Activated naive CD8-positive, alpha-beta T cell treated with anti-CD3 and anti-CD28 coated beads, Interleukin-2, amount 10 ng/mL, durations not matched to agents 7 days and 5 days (primary cell): ENCODE results near the gene OR8G1. TPM values are rescaled to one million over a fixed set of nuclear protein-coding genes. Genes with fewer than 3 reads are reported as not detected.
A peak's percentile ranks its signal among the peaks of the same experiment; 100 is the strongest.

Source experiments
- ATAC-seq: fragments of 150-1000 bp; cut with Tn5 transposase; one replicate; pipeline ENCODE4 v1.10.0; 2021; ENCODE audit warnings: low read depth, moderate library complexity
- POLR2A ChIA-PET: fragments of 350-600 bp; sonication (Branson Sonifier 250); formaldehyde crosslinking; loops from one replicate; lab custom pipeline; 2021; ENCODE audit warnings: antibody characterized with exemption; lab: Charles Lee
- DNase-seq: peaks from one replicate; pipeline ENCODE4 v3.0.0; 2021
- H3K27ac Mint-ChIP-seq: one replicate; pipeline ENCODE4 v1.8.0; 2022; ENCODE audit warnings: mild to moderate bottlenecking, mixed read lengths
- H3K27me3 Mint-ChIP-seq: one replicate; pipeline ENCODE4 v1.8.0; 2022; ENCODE audit warnings: mild to moderate bottlenecking, moderate library complexity, mixed read lengths
- H3K36me3 Mint-ChIP-seq: one replicate; pipeline ENCODE4 v1.8.0; 2021; ENCODE audit warnings: mild to moderate bottlenecking, mixed read lengths
- H3K4me1 Mint-ChIP-seq: one replicate; pipeline ENCODE4 v1.8.0; 2021; ENCODE audit warnings: mixed read lengths
- H3K4me3 Mint-ChIP-seq: one replicate; pipeline ENCODE4 v1.8.0; 2022; ENCODE audit warnings: mild to moderate bottlenecking, moderate library complexity, mixed read lengths
- H3K9me3 Mint-ChIP-seq: one replicate; pipeline ENCODE4 v1.8.0; 2021; ENCODE audit warnings: mixed read lengths
- total RNA-seq, 2 experiments: library from RNA; stranded (reverse); gene quantifications; one replicate each; pipeline ENCODE4 v1.2.3, GENCODE V29; 2021

Gene OR8G1
- not detected for total RNA-seq

- ATAC-seq, result no peak
- H3K4me3 Mint-ChIP-seq, result no peak within 1 kb of the TSS
- H3K36me3 Mint-ChIP-seq, result no peaks in the 10 kb centered on the region
- POLR2A ChIA-PET, result no interaction called here
- H3K27ac Mint-ChIP-seq, result no peak within 1 kb of the TSS
- H3K4me1 Mint-ChIP-seq, result no peaks in the 10 kb centered on the region
- H3K9me3 Mint-ChIP-seq, result no peaks in the 10 kb centered on the region
- DNase-seq, result no peak
- H3K27me3 Mint-ChIP-seq, result no peaks in the 10 kb centered on the region
Observed at GRCh38 chr11:124240621-124241397, at the start of gene OR8G1. TSS of gene OR8G1 (plus strand) at chr11:124241095. CDS start at chr11:124249676, 8,581 bp downstream.

- Mint-ChIP-seq H3K4me1 (no peaks in the 10 kb centered on the region), H3K36me3 (no peaks in the 10 kb centered on the region), H3K4me3 (no peak overlapping the region), H3K9me3 (no peaks in the 10 kb centered on the region), H3K27ac (no peak overlapping the region), H3K27me3 (peaks cover 9% of the 10 kb centered on the region)
- ATAC-seq (no peak), DNase-seq (no peak)
- POLR2A ChIA-PET, result no interaction called here
Observed at GRCh38 chr11:124193221-124194010, 47.5 kb upstream of the OR8G1 start.

DNA sequence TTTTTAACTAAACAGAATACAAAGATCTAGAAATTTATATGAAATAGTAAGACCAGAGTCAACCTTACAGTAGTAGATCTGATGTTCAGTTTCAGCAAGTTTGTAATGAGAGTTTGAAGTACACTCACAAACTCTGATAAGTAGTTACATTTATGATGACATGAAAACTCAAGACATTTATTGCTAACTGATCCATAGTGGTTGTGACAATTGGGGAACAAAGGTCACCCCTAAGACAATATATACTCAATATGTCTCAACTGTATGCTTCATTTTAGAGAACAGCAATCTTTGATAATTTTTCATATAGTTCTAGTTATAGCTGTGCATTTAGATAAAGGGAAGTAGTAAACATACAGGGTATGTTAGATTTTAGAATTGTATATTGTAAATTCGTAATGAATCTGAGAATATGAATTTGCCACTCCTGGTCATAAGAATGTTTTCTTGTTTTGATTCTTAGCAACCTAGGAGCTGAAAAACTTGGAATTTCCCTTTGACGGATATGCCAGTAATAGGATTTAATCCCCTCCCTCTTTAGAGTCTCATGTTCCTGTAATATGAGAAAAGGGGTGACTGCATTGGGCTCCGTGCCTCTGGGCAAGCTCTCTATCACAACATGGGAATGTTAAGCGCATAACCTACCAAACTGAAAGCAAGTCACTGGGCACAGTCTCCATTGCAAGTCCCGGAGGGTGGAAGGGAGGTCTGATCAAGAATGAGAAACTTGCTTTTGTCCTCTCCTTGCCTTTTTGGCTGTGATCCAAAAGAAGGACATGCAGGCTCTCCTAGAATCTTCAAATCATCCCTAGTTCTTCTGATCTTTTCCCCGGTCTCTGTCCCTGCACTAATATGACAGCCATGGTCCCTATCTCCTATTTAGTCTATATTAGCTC is 46.4 kb upstream of the OR8G1 start:
- Mint-ChIP-seq H3K27me3 (peaks cover 9% of the 10 kb centered on the region), H3K36me3 (no peaks in the 10 kb centered on the region), H3K4me1 (no peaks in the 10 kb centered on the region), H3K4me3 (no peak overlapping the region), H3K27ac (no peak overlapping the region), H3K9me3 (no peaks in the 10 kb centered on the region)
- ATAC-seq, result no peak
- no peak for DNase-seq
- POLR2A ChIA-PET, result no interaction called here

DNA sequence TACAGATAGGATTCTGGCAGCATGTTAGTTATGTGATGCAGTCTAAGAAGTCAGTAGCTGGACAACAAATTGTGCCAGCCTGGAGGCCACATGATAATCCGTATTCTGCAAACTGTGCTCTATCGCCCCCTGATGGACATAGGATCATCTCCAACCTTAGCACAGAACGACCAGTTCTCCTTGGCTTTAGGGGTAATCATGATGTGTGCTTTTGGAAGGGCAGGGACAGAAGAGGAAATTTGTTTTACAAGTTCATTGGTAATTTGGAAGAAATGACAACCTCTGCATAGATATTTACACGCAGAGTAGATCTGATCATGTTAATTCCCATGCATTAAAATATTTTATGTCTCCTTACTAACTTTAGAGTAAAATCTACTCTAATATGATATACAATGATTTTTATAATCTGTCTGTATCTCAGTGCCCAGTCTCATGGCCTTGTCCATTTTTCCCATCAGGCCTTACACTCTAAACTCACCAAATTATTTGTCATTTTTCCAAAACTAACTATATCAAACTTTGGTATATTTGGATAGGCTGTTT is 45.6 kb upstream of the OR8G1 start:
- ATAC-seq (peak; percentile 82), DNase-seq (no peak)
- no peaks in the 10 kb centered on the region for H3K9me3 Mint-ChIP-seq
- no peaks in the 10 kb centered on the region for H3K4me1 Mint-ChIP-seq
- H3K27ac Mint-ChIP-seq, result no peak overlapping the region
- POLR2A ChIA-PET, result no interaction called here
- H3K36me3 Mint-ChIP-seq, result no peaks in the 10 kb centered on the region
- peaks cover 9% of the 10 kb centered on the region for H3K27me3 Mint-ChIP-seq
- no peak overlapping the region for H3K4me3 Mint-ChIP-seq

- Mint-ChIP-seq H3K9me3 (no peaks in the 10 kb centered on the region), H3K4me1 (no peaks in the 10 kb centered on the region), H3K4me3 (no peak overlapping the region), H3K36me3 (no peaks in the 10 kb centered on the region), H3K27me3 (peaks cover 9% of the 10 kb centered on the region), H3K27ac (no peak overlapping the region)
- DNase-seq, result no peak
- POLR2A ChIA-PET, result no interaction called here
- ATAC-seq, result no peak
Observed at GRCh38 chr11:124197999-124198398, 42.9 kb upstream of the OR8G1 start.

DNA sequence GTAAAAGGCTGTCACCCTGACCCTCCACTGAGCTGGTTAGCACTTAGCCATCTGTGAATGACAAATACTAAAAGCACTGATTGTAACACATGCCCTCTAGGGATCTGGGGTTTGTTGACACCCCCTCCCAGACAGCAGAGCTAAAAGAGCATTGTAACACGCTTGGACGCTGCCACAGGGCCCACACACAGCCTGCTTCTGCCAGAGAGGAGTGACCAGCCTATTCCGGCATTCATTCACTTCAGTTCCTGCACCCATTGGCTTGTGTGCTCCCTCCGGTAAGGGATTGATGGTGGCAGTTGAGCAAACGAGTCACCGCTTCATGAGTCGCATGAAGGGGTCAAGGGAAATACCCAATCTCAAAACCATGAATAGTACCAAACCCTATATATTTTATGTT is 42.0 kb upstream of the OR8G1 start:
- POLR2A ChIA-PET, result no interaction called here
- Mint-ChIP-seq H3K27me3 (peaks cover 5% of the 10 kb centered on the region), H3K4me1 (no peaks in the 10 kb centered on the region), H3K4me3 (no peak overlapping the region), H3K9me3 (no peaks in the 10 kb centered on the region), H3K36me3 (no peaks in the 10 kb centered on the region), H3K27ac (no peak overlapping the region)
- DNase-seq (no peak), ATAC-seq (no peak)

GRCh38 chr11:124199702-124200101 is 41.2 kb upstream of the OR8G1 start:
- Mint-ChIP-seq H3K27ac (no peak overlapping the region), H3K4me1 (no peaks in the 10 kb centered on the region), H3K36me3 (no peaks in the 10 kb centered on the region), H3K4me3 (no peak overlapping the region), H3K9me3 (no peaks in the 10 kb centered on the region), H3K27me3 (peaks cover 4% of the 10 kb centered on the region)
- DNase-seq (no peak), ATAC-seq (no peak)
- POLR2A ChIA-PET, result no interaction called here

DNA sequence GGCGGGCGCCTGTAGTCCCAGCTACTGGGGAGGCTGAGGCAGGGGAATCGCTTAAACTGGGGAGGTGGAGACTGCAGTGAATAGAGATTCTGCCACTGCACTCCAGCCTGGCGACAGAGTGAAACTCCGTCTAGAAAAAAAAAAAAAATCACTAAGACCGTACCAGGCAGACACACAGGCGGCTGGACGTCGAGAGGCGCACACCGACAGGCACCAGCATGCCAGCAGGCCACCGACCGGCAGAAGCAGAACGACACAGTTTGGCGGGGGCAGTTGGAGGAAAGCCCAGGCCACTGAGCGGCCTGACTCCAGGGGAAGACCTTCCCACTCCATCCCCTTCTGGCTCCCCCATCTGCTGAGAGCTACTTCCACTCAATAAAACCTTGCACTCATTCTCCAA is 40.2 kb upstream of the OR8G1 start:
- Mint-ChIP-seq H3K36me3 (no peaks in the 10 kb centered on the region), H3K27me3 (peaks cover 2% of the 10 kb centered on the region), H3K9me3 (no peaks in the 10 kb centered on the region), H3K27ac (no peak overlapping the region), H3K4me3 (no peak overlapping the region), H3K4me1 (no peaks in the 10 kb centered on the region)
- POLR2A ChIA-PET, result no interaction called here
- ATAC-seq (no peak), DNase-seq (no peak)

GRCh38 chr11:124202951-124203350 is 37.9 kb upstream of the OR8G1 start:
- POLR2A ChIA-PET, result no interaction called here
- H3K4me1 Mint-ChIP-seq, result no peaks in the 10 kb centered on the region
- H3K27ac Mint-ChIP-seq, result no peak overlapping the region
- no peak for DNase-seq
- no peaks in the 10 kb centered on the region for H3K36me3 Mint-ChIP-seq
- H3K27me3 Mint-ChIP-seq, result peaks cover under 1% of the 10 kb centered on the region
- no peaks in the 10 kb centered on the region for H3K9me3 Mint-ChIP-seq
- no peak overlapping the region for H3K4me3 Mint-ChIP-seq
- no peak for ATAC-seq

DNA sequence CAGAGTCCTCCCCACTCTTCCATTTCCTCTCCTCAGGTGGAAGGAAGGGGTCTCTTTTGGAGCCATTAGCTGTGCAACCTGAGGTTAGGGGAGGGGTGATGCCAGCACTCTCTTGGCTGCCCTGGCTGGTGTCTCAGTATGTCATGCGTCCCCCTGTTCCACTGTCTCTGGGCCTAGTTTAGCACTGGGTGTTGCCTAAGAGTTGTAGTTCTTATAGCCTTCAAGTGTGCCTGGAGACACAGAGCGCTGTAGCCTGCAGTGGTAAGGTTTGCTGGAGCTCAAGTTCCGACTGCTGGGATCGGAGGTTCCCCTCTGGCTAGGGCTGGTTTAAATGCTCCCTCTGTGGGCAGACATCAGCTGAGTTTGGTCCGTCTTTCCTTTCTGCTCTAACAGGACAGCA is 36.9 kb upstream of the OR8G1 start:
- no peaks in the 10 kb centered on the region for H3K4me1 Mint-ChIP-seq
- no peak overlapping the region for H3K27ac Mint-ChIP-seq
- POLR2A ChIA-PET, result no interaction called here
- no peaks in the 10 kb centered on the region for H3K9me3 Mint-ChIP-seq
- no peak for DNase-seq
- ATAC-seq, result no peak
- H3K27me3 Mint-ChIP-seq, result no peaks in the 10 kb centered on the region
- no peak overlapping the region for H3K4me3 Mint-ChIP-seq
- no peaks in the 10 kb centered on the region for H3K36me3 Mint-ChIP-seq

GRCh38 chr11:124207102-124207792 is 33.6 kb upstream of the OR8G1 start:
- Mint-ChIP-seq H3K4me3 (no peak overlapping the region), H3K27me3 (no peaks in the 10 kb centered on the region), H3K27ac (no peak overlapping the region), H3K4me1 (no peaks in the 10 kb centered on the region), H3K9me3 (no peaks in the 10 kb centered on the region), H3K36me3 (no peaks in the 10 kb centered on the region)
- ATAC-seq (no peak), DNase-seq (no peak)
- POLR2A ChIA-PET, result no interaction called here

- H3K36me3 Mint-ChIP-seq, result no peaks in the 10 kb centered on the region
- POLR2A ChIA-PET, result no interaction called here
- no peaks in the 10 kb centered on the region for H3K4me1 Mint-ChIP-seq
- DNase-seq, result no peak
- H3K4me3 Mint-ChIP-seq, result no peak overlapping the region
- peaks cover 2% of the 10 kb centered on the region for H3K27me3 Mint-ChIP-seq
- H3K27ac Mint-ChIP-seq, result no peak overlapping the region
- no peaks in the 10 kb centered on the region for H3K9me3 Mint-ChIP-seq
- ATAC-seq, result no peak
Observed at GRCh38 chr11:124209824-124210357, 31.0 kb upstream of the OR8G1 start.
